Liver (tissue), 3 donors: ENCODE data around the gene WTIP.

Experiments used
- FOXA1 ChIP-seq: IDR thresholded peaks from 2 replicates; pipeline ENCODE4 v1.6.1; 2016; ENCODE audit warnings: antibody characterized with exemption
- GABPA ChIP-seq, 2 donors: IDR thresholded peaks in 1 of 2; conservative IDR thresholded peaks in 1 of 2; 2 replicates each; pipeline ENCODE4 v1.6.1; 2016; ENCODE audit warnings: antibody characterized with exemption in 2 of 2, mild to moderate bottlenecking in 1 of 2, moderate library complexity in 1 of 2
- JUND ChIP-seq, 2 donors: IDR thresholded peaks; 2 replicates each; pipeline ENCODE4 v1.6.1; 2016; ENCODE audit warnings: antibody characterized with exemption in 2 of 2
- RAD21 ChIP-seq, 2 donors: IDR thresholded peaks; 2 replicates each; pipeline ENCODE4 v1.6.1; 2016; ENCODE audit warnings: antibody characterized with exemption in 2 of 2, mild to moderate bottlenecking in 2 of 2
- REST ChIP-seq: IDR thresholded peaks from 2 replicates; pipeline ENCODE4 v1.6.1; 2016; ENCODE audit warnings: antibody characterized with exemption, mild to moderate bottlenecking
- SP1 ChIP-seq: IDR thresholded peaks from 2 replicates; pipeline ENCODE4 v1.6.1; 2018; ENCODE audit warnings: antibody characterized with exemption, mild to moderate bottlenecking
- TF ChIP-seq, protein P1 (sequence below): fragments of 150-350 bp; IDR thresholded peaks from 2 replicates; pipeline ENCODE4 v1.5.1; 2017; ENCODE audit warnings: improper control_type of control experiment, low read depth, low read length; ENCODE audit not compliant: missing input control
- TF ChIP-seq, protein P2 (sequence below): IDR thresholded peaks from 2 replicates; pipeline ENCODE4 v1.6.1; 2016; ENCODE audit warnings: antibody characterized with exemption
- donor health status: healthy.
- donor health status: healthy.

DNA sequence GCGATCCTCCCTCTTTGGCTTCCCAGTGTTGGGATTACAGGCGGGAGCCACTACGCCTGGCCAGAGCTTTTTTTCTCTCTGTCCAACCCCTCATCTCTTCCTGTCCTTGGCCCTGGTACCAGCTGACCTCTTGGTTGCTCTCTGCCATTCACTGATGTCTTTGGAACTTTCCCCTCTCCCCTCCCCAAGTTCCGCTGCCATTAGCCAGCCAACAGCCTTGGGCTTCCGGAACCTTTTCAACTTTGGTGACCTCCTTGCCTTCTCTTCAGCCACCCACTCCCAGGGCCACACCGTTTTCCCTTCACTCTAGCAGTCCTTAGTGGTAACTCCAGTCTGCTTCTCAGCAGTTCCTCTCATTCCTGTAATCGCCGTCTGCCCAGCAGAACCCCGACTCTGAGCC, 4.3 kb downstream of the WTIP start:
- TF ChIP-seq, protein P1, sequence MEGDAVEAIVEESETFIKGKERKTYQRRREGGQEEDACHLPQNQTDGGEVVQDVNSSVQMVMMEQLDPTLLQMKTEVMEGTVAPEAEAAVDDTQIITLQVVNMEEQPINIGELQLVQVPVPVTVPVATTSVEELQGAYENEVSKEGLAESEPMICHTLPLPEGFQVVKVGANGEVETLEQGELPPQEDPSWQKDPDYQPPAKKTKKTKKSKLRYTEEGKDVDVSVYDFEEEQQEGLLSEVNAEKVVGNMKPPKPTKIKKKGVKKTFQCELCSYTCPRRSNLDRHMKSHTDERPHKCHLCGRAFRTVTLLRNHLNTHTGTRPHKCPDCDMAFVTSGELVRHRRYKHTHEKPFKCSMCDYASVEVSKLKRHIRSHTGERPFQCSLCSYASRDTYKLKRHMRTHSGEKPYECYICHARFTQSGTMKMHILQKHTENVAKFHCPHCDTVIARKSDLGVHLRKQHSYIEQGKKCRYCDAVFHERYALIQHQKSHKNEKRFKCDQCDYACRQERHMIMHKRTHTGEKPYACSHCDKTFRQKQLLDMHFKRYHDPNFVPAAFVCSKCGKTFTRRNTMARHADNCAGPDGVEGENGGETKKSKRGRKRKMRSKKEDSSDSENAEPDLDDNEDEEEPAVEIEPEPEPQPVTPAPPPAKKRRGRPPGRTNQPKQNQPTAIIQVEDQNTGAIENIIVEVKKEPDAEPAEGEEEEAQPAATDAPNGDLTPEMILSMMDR = no peak
- TF ChIP-seq REST = no peak
- TF ChIP-seq, protein P2, sequence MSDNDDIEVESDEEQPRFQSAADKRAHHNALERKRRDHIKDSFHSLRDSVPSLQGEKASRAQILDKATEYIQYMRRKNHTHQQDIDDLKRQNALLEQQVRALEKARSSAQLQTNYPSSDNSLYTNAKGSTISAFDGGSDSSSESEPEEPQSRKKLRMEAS = no peak
- TF ChIP-seq JUND (IDR thresholded peaks at IDR 0.05) = no peak
- no peak for TF ChIP-seq GABPA (IDR thresholded peaks at IDR 0.05 in 1 of 2, conservative IDR thresholded peaks at IDR 0.05 in 1 of 2)
- no peak for TF ChIP-seq FOXA1
- no peak for TF ChIP-seq RAD21 (IDR thresholded peaks at IDR 0.05)
- no peak for TF ChIP-seq SP1
